ENCODE data around the gene TMEM179. TPM values are rescaled to one million over a fixed set of nuclear protein-coding genes. Genes with fewer than 3 reads are reported as not detected.

TMEM179 gene
- total and polyA plus RNA-seq, 2 experiments from 2014 or later: 2.2 to 4.3 TPM

DNA sequence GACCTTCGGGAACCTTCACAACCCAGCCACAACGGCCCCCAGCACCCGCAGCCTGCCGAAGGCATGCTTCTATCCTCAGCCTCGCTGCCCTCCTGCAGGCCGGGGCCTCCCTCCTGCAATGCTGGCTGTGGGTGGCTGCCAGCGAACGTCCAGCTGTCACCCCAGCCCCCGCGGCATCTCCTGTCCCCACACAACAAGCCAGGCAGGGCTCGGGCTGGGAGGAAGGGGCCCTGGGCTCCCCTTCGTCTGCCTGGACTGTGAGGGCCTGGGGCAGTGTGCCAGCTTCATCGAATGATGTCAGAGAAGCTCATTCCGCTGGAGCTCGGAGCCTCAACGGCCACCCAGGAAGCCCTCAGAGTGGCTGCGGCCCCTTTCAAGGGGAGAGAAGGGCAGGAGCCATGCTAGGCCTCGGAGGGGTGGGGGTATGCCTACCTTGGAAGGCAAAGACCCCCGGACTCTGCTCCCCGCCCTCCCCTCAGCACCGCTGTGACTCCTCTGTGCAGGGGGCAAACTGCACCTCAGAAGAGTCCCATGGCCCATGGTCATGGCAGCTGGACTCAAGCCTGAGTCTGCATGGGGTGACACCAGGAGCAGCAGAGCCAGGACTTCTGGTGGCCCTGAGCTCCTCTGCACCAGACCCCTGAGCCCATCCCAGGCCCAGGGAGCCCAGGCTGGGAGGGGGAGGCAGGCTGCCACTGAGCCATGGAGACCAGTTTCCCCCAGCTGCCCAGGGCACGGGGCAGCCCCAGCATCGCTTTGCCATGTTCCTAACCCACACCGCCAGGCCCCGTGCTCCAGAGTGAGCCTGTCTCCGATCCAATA lies 49.8 kb downstream of the TMEM179 start:
- no peaks in the 10 kb centered on the region for H3K9me3 ChIP-seq (ENCODE audit: low read depth)
- DNase-seq (ENCODE audit: low spot score): peak; percentile 43
- no peaks in the 10 kb centered on the region for H3K79me2 ChIP-seq
- H4K20me1 ChIP-seq (ENCODE audit: insufficient read depth, poor library complexity, severe bottlenecking): no peaks in the 10 kb centered on the region
- peaks cover 13% of the 10 kb centered on the region for H3K4me1 ChIP-seq (ENCODE audit: insufficient read depth)
- no peak overlapping the region for H3K27ac ChIP-seq
- no peak overlapping the region for H3K4me3 ChIP-seq
- H3K4me2 ChIP-seq: no peak overlapping the region
- H2AFZ ChIP-seq: no peak overlapping the region
- WGBS (ENCODE audit: low lambda C conversion rate, missing lambda C conversion rate): 64% methylated on average over 25 of the region's 26 CpGs
- H3K9me2 ChIP-seq (replicated peaks; ENCODE audit: insufficient read depth): no peaks in the 10 kb centered on the region
- TF ChIP-seq, protein P1, sequence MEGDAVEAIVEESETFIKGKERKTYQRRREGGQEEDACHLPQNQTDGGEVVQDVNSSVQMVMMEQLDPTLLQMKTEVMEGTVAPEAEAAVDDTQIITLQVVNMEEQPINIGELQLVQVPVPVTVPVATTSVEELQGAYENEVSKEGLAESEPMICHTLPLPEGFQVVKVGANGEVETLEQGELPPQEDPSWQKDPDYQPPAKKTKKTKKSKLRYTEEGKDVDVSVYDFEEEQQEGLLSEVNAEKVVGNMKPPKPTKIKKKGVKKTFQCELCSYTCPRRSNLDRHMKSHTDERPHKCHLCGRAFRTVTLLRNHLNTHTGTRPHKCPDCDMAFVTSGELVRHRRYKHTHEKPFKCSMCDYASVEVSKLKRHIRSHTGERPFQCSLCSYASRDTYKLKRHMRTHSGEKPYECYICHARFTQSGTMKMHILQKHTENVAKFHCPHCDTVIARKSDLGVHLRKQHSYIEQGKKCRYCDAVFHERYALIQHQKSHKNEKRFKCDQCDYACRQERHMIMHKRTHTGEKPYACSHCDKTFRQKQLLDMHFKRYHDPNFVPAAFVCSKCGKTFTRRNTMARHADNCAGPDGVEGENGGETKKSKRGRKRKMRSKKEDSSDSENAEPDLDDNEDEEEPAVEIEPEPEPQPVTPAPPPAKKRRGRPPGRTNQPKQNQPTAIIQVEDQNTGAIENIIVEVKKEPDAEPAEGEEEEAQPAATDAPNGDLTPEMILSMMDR (IDR thresholded peaks at IDR 0.05; ENCODE audit: poor library complexity): no peak
- TF ChIP-seq EZH2 (IDR thresholded peaks at IDR 0.05; ENCODE audit: borderline replicate concordance) (no peak), EZH2phosphoT487 (IDR thresholded peaks at IDR 0.05; ENCODE audit: low read depth, severe bottlenecking, unreplicated experiment) (no peak)
- H3K36me3 ChIP-seq (replicated peaks; ENCODE audit: insufficient read depth, low read depth): no peaks in the 10 kb centered on the region
- H3K27me3 ChIP-seq: no peaks in the 10 kb centered on the region

DNA sequence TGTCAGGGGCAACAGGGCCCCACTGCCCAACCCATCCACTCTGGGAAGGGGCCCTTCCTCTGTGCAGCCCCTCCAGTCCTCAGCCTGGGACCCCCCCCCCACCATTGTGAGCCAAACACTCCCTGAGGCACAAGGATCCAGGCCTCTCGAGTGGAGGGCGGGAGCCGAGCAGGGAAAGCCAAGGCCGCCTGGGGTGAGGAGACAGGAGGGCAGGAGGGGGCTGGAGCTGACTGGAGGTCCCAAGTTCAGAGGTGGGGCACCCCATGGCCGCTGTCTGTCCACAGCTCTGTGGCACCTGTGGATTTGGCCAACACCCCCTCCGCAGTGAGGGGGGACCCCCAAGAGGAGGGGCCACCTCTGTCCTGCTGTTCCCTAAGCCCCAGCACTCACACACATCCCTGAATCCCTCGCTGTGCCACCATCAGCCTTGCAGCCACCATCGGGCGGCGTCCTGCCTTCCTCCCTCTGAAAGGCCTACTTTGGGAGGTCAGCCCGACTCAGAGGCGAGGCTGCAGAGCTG lies 50.4 kb downstream of the TMEM179 start:
- peaks cover 13% of the 10 kb centered on the region for H3K4me1 ChIP-seq (ENCODE audit: insufficient read depth)
- no peaks in the 10 kb centered on the region for H3K27me3 ChIP-seq
- no peaks in the 10 kb centered on the region for H4K20me1 ChIP-seq (ENCODE audit: insufficient read depth, poor library complexity, severe bottlenecking)
- H3K9me2 ChIP-seq (replicated peaks; ENCODE audit: insufficient read depth): no peaks in the 10 kb centered on the region
- no peak overlapping the region for H3K4me2 ChIP-seq
- WGBS (ENCODE audit: low lambda C conversion rate, missing lambda C conversion rate): 81% methylated on average over 12 of the region's 12 CpGs
- H3K36me3 ChIP-seq (replicated peaks; ENCODE audit: insufficient read depth, low read depth): no peaks in the 10 kb centered on the region
- H3K4me3 ChIP-seq: no peak overlapping the region
- H3K79me2 ChIP-seq: no peaks in the 10 kb centered on the region
- no peak overlapping the region for H2AFZ ChIP-seq
- no peak for DNase-seq (ENCODE audit: low spot score)
- no peaks in the 10 kb centered on the region for H3K9me3 ChIP-seq (ENCODE audit: low read depth)
- TF ChIP-seq, protein P1 (IDR thresholded peaks at IDR 0.05; ENCODE audit: poor library complexity): no peak
- TF ChIP-seq EZH2phosphoT487 (IDR thresholded peaks at IDR 0.05; ENCODE audit: low read depth, severe bottlenecking, unreplicated experiment): no peak
- no peak for TF ChIP-seq EZH2 (IDR thresholded peaks at IDR 0.05; ENCODE audit: borderline replicate concordance)
- no peak overlapping the region for H3K27ac ChIP-seq

DNA sequence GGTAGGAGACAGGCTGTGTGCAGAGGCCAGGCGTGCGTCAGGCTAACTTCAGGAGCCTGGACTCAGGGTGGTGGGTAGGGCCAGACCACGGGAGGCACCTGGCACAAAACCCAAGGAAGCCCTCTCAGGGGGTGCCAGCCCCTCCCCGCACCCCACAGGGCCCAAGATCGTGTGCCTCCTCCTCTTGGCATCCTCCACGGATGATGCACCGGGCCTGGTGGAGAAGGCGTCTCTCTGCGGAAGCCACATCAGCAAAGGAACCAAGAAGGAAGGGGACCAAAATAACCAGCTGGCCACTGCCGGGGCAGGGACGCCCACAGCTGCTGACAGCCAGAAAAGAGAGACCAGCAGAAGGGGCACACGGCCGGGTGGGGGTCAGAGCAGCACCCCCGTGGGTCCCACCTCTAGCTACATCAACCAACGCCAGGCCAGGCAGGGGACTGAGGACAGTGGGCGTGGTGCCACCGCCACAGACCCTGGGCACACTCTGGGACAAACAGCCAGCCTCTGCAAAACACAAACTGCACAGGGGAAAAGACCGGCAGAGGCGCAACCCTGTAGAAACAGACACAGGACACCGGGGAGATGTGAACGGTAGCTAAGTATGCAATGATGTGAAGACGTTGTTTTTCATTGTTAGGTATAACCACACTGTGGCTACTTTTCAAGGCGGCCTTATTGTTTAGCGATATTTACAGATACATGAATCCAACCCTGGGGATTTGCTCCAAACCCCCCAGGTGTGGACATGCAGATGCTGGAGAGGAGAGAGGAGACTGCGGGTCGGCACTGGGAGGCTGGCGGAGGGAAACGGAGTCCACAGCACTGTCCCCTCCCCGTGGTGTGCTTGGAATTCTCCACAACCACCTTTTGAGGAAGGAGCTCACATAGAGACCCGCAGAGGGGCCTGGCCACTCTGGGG lies 51.1 kb downstream of the TMEM179 start:
- DNase-seq (ENCODE audit: low spot score): no peak
- Histone ChIP-seq H3K36me3 (replicated peaks; ENCODE audit: insufficient read depth, low read depth) (no peaks in the 10 kb centered on the region), H4K20me1 (ENCODE audit: insufficient read depth, poor library complexity, severe bottlenecking) (no peaks in the 10 kb centered on the region), H3K79me2 (no peaks in the 10 kb centered on the region), H3K4me1 (ENCODE audit: insufficient read depth) (peaks cover 13% of the 10 kb centered on the region), H3K27me3 (no peaks in the 10 kb centered on the region), H2AFZ (no peak overlapping the region), H3K4me3 (no peak overlapping the region), H3K4me2 (no peak overlapping the region), H3K27ac (no peak overlapping the region), H3K9me3 (ENCODE audit: low read depth) (no peaks in the 10 kb centered on the region), H3K9me2 (replicated peaks; ENCODE audit: insufficient read depth) (no peaks in the 10 kb centered on the region)
- no peak for TF ChIP-seq EZH2phosphoT487 (IDR thresholded peaks at IDR 0.05; ENCODE audit: low read depth, severe bottlenecking, unreplicated experiment)
- no peak for TF ChIP-seq EZH2 (IDR thresholded peaks at IDR 0.05; ENCODE audit: borderline replicate concordance)
- TF ChIP-seq, protein P1 (IDR thresholded peaks at IDR 0.05; ENCODE audit: poor library complexity): no peak
- 86% methylated on average over 30 of the region's 30 CpGs for WGBS (ENCODE audit: low lambda C conversion rate, missing lambda C conversion rate)
